K562 (cell line): ENCODE results near the gene WNT7B. TPM values are rescaled to one million over a fixed set of nuclear protein-coding genes. Genes with fewer than 3 reads are reported as not detected.

Source experiments
- ATAC-seq: fragments of 200-7000 bp; cut with Tn5 transposase; 3 replicates; pipeline ENCODE4 v1.9.1; 2020; ENCODE audit warnings: moderate library complexity
- BruUV-seq: library from RNA; stranded (reverse); fragments of 400-500 nt; replicated peaks from 2 replicates; lab custom pipeline; 2021; lab: Mats Ljungman, UMichigan
- CTCF ChIA-PET: fragments of 300-600 bp; formaldehyde crosslinking; extraction: SDS; loops from one replicate; lab custom pipeline; 2021; ENCODE audit warnings: low intra/inter-chr PET ratio; lab: Yijun Ruan, JAX
- POLR2A ChIA-PET: fragments of 300-600, 350-650 bp; sonication (Branson Sonifier 250); formaldehyde crosslinking; extraction: SDS; loops from one replicate; lab custom pipeline; 2021; ENCODE audit warnings: antibody characterized with exemption, inconsistent platforms; lab: Yijun Ruan, JAX
- DNase-seq, 4 experiments: peaks; one replicate each; pipeline versions ENCODE4 v3.0.0 to v3.0.0-alpha.2; 2011 to 2018; ENCODE audit warnings: low spot score in 3 of 4, mixed read lengths in 3 of 4; ENCODE audit errors: extremely low read depth in 1 of 4
- FAIRE-seq: peaks from 2 replicates; lab custom pipeline; 2011; peaks lifted over from hg19 to GRCh38; lab: Jason Lieb, UNC
- H2AFZ ChIP-seq: 2 replicates; pipeline ENCODE4 v1.6.0; 2011; ENCODE audit warnings: low read depth, low read length, control low read depth, inconsistent platforms
- H3K27ac ChIP-seq: fragments of 200-600 bp; 3 replicates; pipeline ENCODE4 v1.8.0; 2011; ENCODE audit warnings: low read depth, mild to moderate bottlenecking, control low read depth, inconsistent platforms, low read length, moderate library complexity, mixed read lengths; ENCODE audit errors: extremely low read depth
- H3K27me3 ChIP-seq, 2 experiments: fragments of 300-600 bp in 1 of 2; 2 replicates in 1 of 2; 3 replicates in 1 of 2; pipeline versions ENCODE4 v1.6.0 to v1.8.0; 2011; ENCODE audit warnings: inconsistent platforms in 2 of 2, low read length in 2 of 2, mild to moderate bottlenecking in 1 of 2, mixed read lengths in 1 of 2, moderate library complexity in 1 of 2; ENCODE audit not compliant: control insufficient read depth in 2 of 2, insufficient read depth in 2 of 2
- H3K36me3 ChIP-seq: fragments of 300-600 bp; 3 replicates; pipeline ENCODE4 v1.8.0; 2011; ENCODE audit warnings: mild to moderate bottlenecking, low read length, inconsistent platforms; ENCODE audit not compliant: control insufficient read depth, insufficient read depth
- H3K4me1 ChIP-seq, 2 experiments: fragments of 200-600 bp in 1 of 2; replicated peaks in 1 of 2; 2 replicates in 1 of 2; 3 replicates in 1 of 2; pipeline versions ENCODE4 v1.5.1 to v1.8.0; 2011; ENCODE audit warnings: inconsistent platforms in 2 of 2, low read length in 2 of 2, mild to moderate bottlenecking in 1 of 2, mixed read lengths in 1 of 2, moderate library complexity in 1 of 2; ENCODE audit not compliant: control insufficient read depth in 2 of 2, insufficient read depth in 2 of 2
- H3K4me2 ChIP-seq: 2 replicates; pipeline ENCODE4 v1.6.1; 2011; ENCODE audit warnings: low read length, control low read depth, inconsistent platforms, mixed read lengths; ENCODE audit not compliant: insufficient read depth
- H3K4me3 ChIP-seq: fragments of 200-600 bp; sonication (generic), shearing (Covaris generic); 2 replicates; pipeline ENCODE4 v1.5.1; 2016; ENCODE audit warnings: control low read depth, inconsistent platforms
- H3K79me2 ChIP-seq: fragments of 200-600 bp; 3 replicates; pipeline ENCODE4 v1.8.0; 2011; ENCODE audit warnings: low read length, inconsistent platforms; ENCODE audit not compliant: control insufficient read depth, insufficient read depth
- H3K9ac ChIP-seq, 2 experiments: 2 replicates each; pipeline versions ENCODE4 v1.6.0 to v1.6.1; 2011; ENCODE audit warnings: low read depth in 2 of 2, low read length in 2 of 2, control low read depth in 1 of 2, inconsistent platforms in 1 of 2, mild to moderate bottlenecking in 1 of 2, mixed read lengths in 1 of 2; ENCODE audit not compliant: insufficient read depth in 1 of 2
- H3K9me1 ChIP-seq: one replicate; pipeline ENCODE4 v1.6.0; 2011; ENCODE audit warnings: inconsistent platforms, mild to moderate bottlenecking, low read length, moderate library complexity; ENCODE audit not compliant: control insufficient read depth, insufficient read depth
- H3K9me3 ChIP-seq: replicated peaks from 2 replicates; pipeline ENCODE4 v1.5.1; 2011; ENCODE audit warnings: low read depth, low read length, inconsistent platforms; ENCODE audit not compliant: control insufficient read depth, insufficient read depth
- H4K20me1 ChIP-seq: replicated peaks from 2 replicates; pipeline ENCODE4 v1.6.1; 2011; ENCODE audit warnings: low read length, inconsistent platforms, mixed read lengths; ENCODE audit not compliant: control insufficient read depth, insufficient read depth
- CBFA2T3 ChIP-seq: fragments of 450-650 bp; IDR thresholded peaks from 2 replicates; pipeline ENCODE4 v1.6.1; 2017
- CLOCK ChIP-seq: fragments of 250-450 bp; sonication (Bioruptor Pico); IDR thresholded peaks from 2 replicates; pipeline ENCODE4 v1.4.0; 2020; ENCODE audit warnings: mild to moderate bottlenecking, moderate library complexity, borderline replicate concordance
- CXXC5 ChIP-seq: fragments of 250-450 bp; sonication (Bioruptor Pico); IDR thresholded peaks from 2 replicates; pipeline ENCODE4 v1.8.0; 2022; ENCODE audit warnings: inconsistent platforms, mild to moderate bottlenecking, moderate library complexity
- DPF2 ChIP-seq: fragments of 450-650 bp; IDR thresholded peaks from 2 replicates; pipeline ENCODE4 v1.6.1; 2016
- E4F1 ChIP-seq: fragments of 250-450 bp; sonication (Bioruptor Pico); IDR thresholded peaks from 2 replicates; pipeline ENCODE4 v1.5.0; 2021; ENCODE audit warnings: mild to moderate bottlenecking, borderline replicate concordance
- EGR1 ChIP-seq: fragments of 450-650 bp; conservative IDR thresholded peaks from 2 replicates; pipeline ENCODE4 v1.6.1; 2017; ENCODE audit warnings: mild to moderate bottlenecking
- ESRRA ChIP-seq: fragments of 450-650 bp; IDR thresholded peaks from 2 replicates; pipeline ENCODE4 v1.6.1; 2014; ENCODE audit warnings: low read depth, mild to moderate bottlenecking, moderate library complexity, borderline replicate concordance
- FOXA3 ChIP-seq, 2 experiments: fragments of 450-650 bp in 1 of 2; sonication (generic) in 1 of 2; formaldehyde crosslinking; IDR thresholded peaks in 1 of 2; conservative IDR thresholded peaks in 1 of 2; 2 replicates each; pipeline versions ENCODE4 v1.4.0 to v1.8.0; 2020 to 2022; ENCODE audit warnings: mild to moderate bottlenecking in 2 of 2, missing genetic modification reagents in 1 of 2
- HNRNPLL ChIP-seq: fragments of 200-400 bp; formaldehyde crosslinking; IDR thresholded peaks from 2 replicates; pipeline ENCODE4 v1.6.1; 2017; ENCODE audit warnings: low read length, low read depth, mild to moderate bottlenecking; ENCODE audit not compliant: poor library complexity, severe bottlenecking
- KDM2B ChIP-seq: fragments of 250-450 bp; sonication (Bioruptor Pico); IDR thresholded peaks from 2 replicates; pipeline ENCODE4 v1.8.0; 2021; ENCODE audit warnings: mild to moderate bottlenecking, moderate library complexity
- KLF1 ChIP-seq: fragments of 450-650 bp; IDR thresholded peaks from 2 replicates; pipeline ENCODE4 v1.6.1; 2016; ENCODE audit warnings: missing genetic modification characterization, missing compliant biosample characterization
- NR2C2 ChIP-seq, 2 experiments: fragments of 200-800 bp in 1 of 2; sonication (Bioruptor generic) in 1 of 2; sonication (generic) in 1 of 2; formaldehyde crosslinking in 1 of 2; IDR thresholded peaks; 2 replicates each; pipeline versions ENCODE4 v1.6.1 to v1.8.0; 2016 to 2022; ENCODE audit warnings: mild to moderate bottlenecking in 1 of 2, missing compliant biosample characterization in 1 of 2, missing genetic modification characterization in 1 of 2, missing genetic modification reagents in 1 of 2
- ZBTB8A ChIP-seq: fragments of 450-650 bp; IDR thresholded peaks from 2 replicates; pipeline ENCODE4 v1.6.1; 2018; ENCODE audit warnings: mild to moderate bottlenecking, moderate library complexity; ENCODE audit not compliant: partially characterized antibody
- WGBS: fragments of 100-300 bp; shearing (Covaris generic); methylation state at CpG from one replicate; pipeline ENCODE4 v1.1.6; 2016; ENCODE audit warnings: low coverage, mixed read lengths; ENCODE audit not compliant: insufficient coverage; ENCODE audit errors: missing lambda C conversion rate; 5-methylcytosine and 5-hydroxymethylcytosine counted together
- in situ Hi-C: fragments of 300-500 bp; cut with MboI; formaldehyde crosslinking; loops from 4 replicates; pipeline ENCODE4 v1.15.0; 2018; ENCODE audit warnings: inconsistent platforms, mixed read lengths
- intact Hi-C: fragments of 100-400 bp; cut with micrococcal nuclease; formaldehyde crosslinking; loops from 2 replicates; pipeline ENCODE4 v1.14.2; 2022
- polyA plus RNA-seq, 8 experiments: library from polyadenylated mRNA; depleted of rRNA in 4 of 8; stranded (reverse) in 5 of 8; unstranded in 3 of 8; fragments of >200 nt; fragmentation: Nextera tagmentation in 2 of 8; fragmentation: Illumina TruSeq in 1 of 8; extraction: Ambion mirVana in 2 of 8; extraction: Trizol in 1 of 8; gene quantifications; 2 replicates each; pipeline versions ENCODE4 v1.2.1 to v1.2.3, GENCODE V29; 2011 to 2014; ENCODE audit warnings: inconsistent platforms in 1 of 8, missing spikeins in 1 of 8
- total RNA-seq, 7 experiments: library from RNA; depleted of rRNA in 6 of 7; stranded (reverse); fragments of >200 nt in 6 of 7; fragmentation: Illumina TruSeq in 2 of 7; extraction: Trizol in 2 of 7; gene quantifications; 2 replicates each; pipeline versions ENCODE4 v1.2.1 to v1.2.3, GENCODE V29; 2011 to 2021; ENCODE audit warnings: low replicate concordance in 1 of 7
- TF ChIP-seq, protein P1 (sequence below): fragments of 200-800 bp; sonication (Bioruptor generic); IDR thresholded peaks from 2 replicates; pipeline ENCODE4 v1.6.1; 2017; ENCODE audit warnings: missing genetic modification characterization, missing compliant biosample characterization

Gene WNT7B
- total and polyA plus RNA-seq, 9 of the 15 experiments (the other 6 are each of a cell fraction or from before 2014, with no cell fraction given): not detected

- Histone ChIP-seq H3K79me2 (no peaks in the 10 kb centered on the region), H3K9me3 (no peaks in the 10 kb centered on the region), H3K9me1 (no peaks in the 10 kb centered on the region), H3K27ac (no peak overlapping the region), H3K36me3 (no peaks in the 10 kb centered on the region), H3K4me3 (no peak overlapping the region), H2AFZ (no peak overlapping the region), H3K4me1 (peaks cover 0 to 17% of the 10 kb centered on the region in 2 experiments; a peak in 2 of 5 replicates), H3K9ac (no peak overlapping the region), H3K27me3 (peaks cover 3 to 62% of the 10 kb centered on the region in 2 experiments; a peak in 3 of 5 replicates), H4K20me1 (peaks cover 3% of the 10 kb centered on the region; the same call in 1 of the 2 replicates), H3K4me2 (no peak overlapping the region)
- in situ Hi-C loops (no loop called here), intact Hi-C loops (no loop called here)
- FAIRE-seq (no peak), ATAC-seq (no peak), DNase-seq (no peak)
- POLR2A ChIA-PET: no interaction called here
- CTCF ChIA-PET: no interaction called here
- no peak for TF ChIP-seq CLOCK (CRISPR knock-in tag)
- TF ChIP-seq ESRRA: no peak
- TF ChIP-seq FOXA3 (CRISPR knock-in tag; conservative IDR thresholded peaks at IDR 0.05 in 1 of 2, IDR thresholded peaks at IDR 0.05 in 1 of 2): no peak
- TF ChIP-seq ZBTB8A: no peak
- no peak for TF ChIP-seq CXXC5 (CRISPR knock-in tag)
- TF ChIP-seq HNRNPLL: no peak
- no peak for TF ChIP-seq NR2C2 (CRISPR knock-in tag; IDR thresholded peaks at IDR 0.05)
- TF ChIP-seq NR2C2 (tag; IDR thresholded peaks at IDR 0.05): no peak
- TF ChIP-seq DPF2: no peak
- TF ChIP-seq KDM2B: no peak
- TF ChIP-seq KLF1 (tag): no peak
- TF ChIP-seq, protein P1, sequence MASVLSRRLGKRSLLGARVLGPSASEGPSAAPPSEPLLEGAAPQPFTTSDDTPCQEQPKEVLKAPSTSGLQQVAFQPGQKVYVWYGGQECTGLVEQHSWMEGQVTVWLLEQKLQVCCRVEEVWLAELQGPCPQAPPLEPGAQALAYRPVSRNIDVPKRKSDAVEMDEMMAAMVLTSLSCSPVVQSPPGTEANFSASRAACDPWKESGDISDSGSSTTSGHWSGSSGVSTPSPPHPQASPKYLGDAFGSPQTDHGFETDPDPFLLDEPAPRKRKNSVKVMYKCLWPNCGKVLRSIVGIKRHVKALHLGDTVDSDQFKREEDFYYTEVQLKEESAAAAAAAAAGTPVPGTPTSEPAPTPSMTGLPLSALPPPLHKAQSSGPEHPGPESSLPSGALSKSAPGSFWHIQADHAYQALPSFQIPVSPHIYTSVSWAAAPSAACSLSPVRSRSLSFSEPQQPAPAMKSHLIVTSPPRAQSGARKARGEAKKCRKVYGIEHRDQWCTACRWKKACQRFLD (CRISPR knock-in tag): no peak
- TF ChIP-seq CBFA2T3: no peak
- TF ChIP-seq EGR1: no peak
- no peak for TF ChIP-seq E4F1
- WGBS: 0% methylated on average over 11 of the region's 18 CpGs
- BruUV-seq: no TSS peak
Measured at GRCh38 chr22:45945621-45946106, 31.3 kb downstream of the WNT7B start.
